LNCaP clone FGC (cell line): ENCODE data around the gene RNF6.

Experiments
- DNase-seq: peaks from one replicate; pipeline ENCODE4 v3.0.0-alpha.2; 2011; ENCODE audit warnings: low read depth
- H3K4me3 ChIP-seq: 2 replicates; pipeline ENCODE4 v1.5.1; 2011; ENCODE audit warnings: mild to moderate bottlenecking, low read depth, low read length, control low read depth
- CTCF ChIP-seq: IDR thresholded peaks from 2 replicates; pipeline ENCODE4 v1.5.1; 2012; ENCODE audit warnings: mild to moderate bottlenecking; ENCODE audit not compliant: control insufficient read depth, insufficient read depth; ENCODE audit errors: extremely low read depth

The RNF6 gene

GRCh38 chr13:26227166-26227971, 5.3 kb upstream of the RNF6 start:
- no peak for DNase-seq
- TF ChIP-seq CTCF = no peak
- H3K4me3 ChIP-seq = no peak overlapping the region

GRCh38 chr13:26225896-26226617, 3.9 kb upstream of the RNF6 start:
- no peak overlapping the region for H3K4me3 ChIP-seq
- DNase-seq = no peak
- no peak for TF ChIP-seq CTCF

GRCh38 chr13:26222520-26223046, 469 bp upstream of the RNF6 start:
- no peak for TF ChIP-seq CTCF
- H3K4me3 ChIP-seq = peak overlapping the region; percentile 93
- DNase-seq = no peak

- no peak for DNase-seq
- TF ChIP-seq CTCF = no peak
- H3K4me3 ChIP-seq = peak overlapping the region; percentile 93
Measured at GRCh38 chr13:26221399-26221720, 754 bp downstream of the RNF6 start.

- DNase-seq = no peak
- H3K4me3 ChIP-seq = peak overlapping the region; percentile 93
- no peak for TF ChIP-seq CTCF
Measured at GRCh38 chr13:26220575-26220974, 1.5 kb downstream of the RNF6 start.

GRCh38 chr13:26219726-26220125, 2.4 kb downstream of the RNF6 start:
- no peak for DNase-seq
- no peak overlapping the region for H3K4me3 ChIP-seq
- TF ChIP-seq CTCF = no peak
